Activated CD8-positive, alpha-beta memory T cell treated with anti-CD3 and anti-CD28 coated beads for 36 hours (primary cell): Measurements from ENCODE around the gene IGFN1. TPM values are rescaled to one million over a fixed set of nuclear protein-coding genes. Genes with fewer than 3 reads are reported as not detected.

Source experiments
- CTCF ChIA-PET: fragments of 350-600 bp; sonication (Branson Sonifier 250); formaldehyde crosslinking; loops from one replicate; lab custom pipeline; 2021; ENCODE audit warnings: antibody characterized with exemption; lab: Charles Lee
- POLR2A ChIA-PET: fragments of 350-600 bp; sonication (Branson Sonifier 250); formaldehyde crosslinking; loops from one replicate; lab custom pipeline; 2021; ENCODE audit warnings: antibody characterized with exemption; lab: Charles Lee
- total RNA-seq, 2 experiments: library from RNA; stranded (reverse); gene quantifications; one replicate each; pipeline ENCODE4 v1.2.3, GENCODE V29; 2021

Gene IGFN1
- total RNA-seq, 2 experiments from 2014 or later, result not detected

GRCh38 chr1:201180141-201180540 is 10.5 kb upstream of the IGFN1 start:
- ChIA-PET CTCF (interaction anchor here (0.9 kb wide), 1 partner anchor 9 kb away, joined by 3 read pairs; no protein-coding TSS in a partner anchor), POLR2A (no interaction called here)

GRCh38 chr1:201180901-201181300 is 9.7 kb upstream of the IGFN1 start:
- POLR2A ChIA-PET, result no interaction called here

GRCh38 chr1:201181323-201181722 is 9.3 kb upstream of the IGFN1 start:
- CTCF ChIA-PET, result no interaction called here
- POLR2A ChIA-PET, result no interaction called here

More at GRCh38 chr1:201180901-201181300, 9.7 kb upstream of the IGFN1 start:
- CTCF ChIA-PET, result interaction anchor here (0.9 kb wide), 1 partner anchor 10 kb away, joined by 3 read pairs; no protein-coding TSS in a partner anchor

GRCh38 chr1:201181726-201182125 is 8.9 kb upstream of the IGFN1 start:
- ChIA-PET POLR2A (no interaction called here), CTCF (no interaction called here)

GRCh38 chr1:201183209-201183608 is 7.4 kb upstream of the IGFN1 start:
- CTCF ChIA-PET, result no interaction called here
- POLR2A ChIA-PET, result interaction anchor here (0.6 kb wide), 1 partner anchor 12 kb away, joined by 3 read pairs; no protein-coding TSS in a partner anchor

GRCh38 chr1:201183753-201184152 is 6.9 kb upstream of the IGFN1 start:
- ChIA-PET CTCF (interaction anchor here (0.7 to 0.9 kb wide), 2 partner anchors 27 to 70 kb away, joined by 3 to 4 read pairs; no protein-coding TSS in a partner anchor), POLR2A (interaction anchor here (0.6 kb wide), 1 partner anchor 12 kb away, joined by 3 read pairs; no protein-coding TSS in a partner anchor)

- ChIA-PET POLR2A (no interaction called here), CTCF (interaction anchor here (0.5 to 0.9 kb wide), 3 partner anchors 28 to 234 kb away, joined by 3 to 4 read pairs (median 3); no protein-coding TSS in a partner anchor)
Observed at GRCh38 chr1:201184307-201185122, 6.1 kb upstream of the IGFN1 start.

GRCh38 chr1:201185123-201185453 is 5.5 kb upstream of the IGFN1 start:
- POLR2A ChIA-PET, result no interaction called here
- CTCF ChIA-PET, result interaction anchor here (0.5 kb wide), 1 partner anchor 233 kb away, joined by 3 read pairs; no protein-coding TSS in a partner anchor

- ChIA-PET CTCF (no interaction called here), POLR2A (no interaction called here)
Observed at GRCh38 chr1:201185527-201186128, 5.0 kb upstream of the IGFN1 start.

GRCh38 chr1:201186192-201186591 is 4.4 kb upstream of the IGFN1 start:
- ChIA-PET POLR2A (no interaction called here), CTCF (no interaction called here)

GRCh38 chr1:201189085-201189484 is 1.5 kb upstream of the IGFN1 start:
- ChIA-PET POLR2A (no interaction called here), CTCF (no interaction called here)

- POLR2A ChIA-PET, result no interaction called here
- CTCF ChIA-PET, result no interaction called here
Observed at GRCh38 chr1:201190005-201190404, 619 bp upstream of the IGFN1 start.

- ChIA-PET CTCF (interaction anchor here (0.7 kb wide), 1 partner anchor 20 kb away, joined by 5 read pairs; no protein-coding TSS in a partner anchor), POLR2A (interaction anchor here (1.6 kb wide), 1 partner anchor 21 kb away, joined by 9 read pairs; no protein-coding TSS in a partner anchor)
Observed at GRCh38 chr1:201191653-201192260, 1.1 kb downstream of the IGFN1 start.

GRCh38 chr1:201192261-201192788 is 1.7 kb downstream of the IGFN1 start:
- CTCF ChIA-PET, result interaction anchor here (0.7 kb wide), 2 partner anchors 21 to 54 kb away, joined by 4 to 5 read pairs; no protein-coding TSS in a partner anchor
- POLR2A ChIA-PET, result interaction anchor here (1.6 kb wide), 1 partner anchor 21 kb away, joined by 9 read pairs; no protein-coding TSS in a partner anchor

GRCh38 chr1:201194046-201194445 is 3.4 kb downstream of the IGFN1 start:
- ChIA-PET POLR2A (no interaction called here), CTCF (no interaction called here)

GRCh38 chr1:201198598-201198997 is 8.0 kb downstream of the IGFN1 start:
- ChIA-PET POLR2A (no interaction called here), CTCF (interaction anchor here (1.5 kb wide), 1 partner anchor 52 kb away, joined by 3 read pairs; no protein-coding TSS in a partner anchor)

- ChIA-PET POLR2A (no interaction called here), CTCF (interaction anchor here (2.3 kb wide), 1 partner anchor 18 kb away, joined by 5 read pairs; no protein-coding TSS in a partner anchor)
Observed at GRCh38 chr1:201205036-201205435, 14.4 kb downstream of the IGFN1 start.

- ChIA-PET POLR2A (no interaction called here), CTCF (no interaction called here)
Observed at GRCh38 chr1:201206176-201206575, 15.6 kb downstream of the IGFN1 start.

- POLR2A ChIA-PET, result no interaction called here
- CTCF ChIA-PET, result no interaction called here
Observed at GRCh38 chr1:201207046-201207445, 16.4 kb downstream of the IGFN1 start.
